Measurements from ENCODE around the gene ACAD11. TPM values are rescaled to one million over a fixed set of nuclear protein-coding genes. Genes with fewer than 3 reads are reported as not detected.

The ACAD11 gene
- total RNA-seq, 2 experiments from 2014 or later: 18.5 to 23.5 TPM

GRCh38 chr3:132522353-132522752, 137.3 kb downstream of the ACAD11 start:
- no peak for TF ChIP-seq CTCF (conservative IDR thresholded peaks at IDR 0.05; ENCODE audit: low read length)
- TF ChIP-seq EZH2phosphoT487 (IDR thresholded peaks at IDR 0.05; ENCODE audit: borderline replicate concordance, low read depth, low read length): no peak
- no TSS peak for BruUV-seq (replicated peaks)
- Histone ChIP-seq H3K9me2 (ENCODE audit: insufficient read depth, low read length) (no peaks in the 10 kb centered on the region), H3K4me2 (ENCODE audit: low read length) (no peak overlapping the region), H3K36me3 (ENCODE audit: insufficient read depth, low read length) (peaks cover 87% of the 10 kb centered on the region), H4K20me1 (ENCODE audit: insufficient read depth, low read length) (no peaks in the 10 kb centered on the region), H3K4me3 (ENCODE audit: low read depth, low read length, poor library complexity, severe bottlenecking) (no peak overlapping the region), H2AFZ (ENCODE audit: low read length) (no peak overlapping the region), H3K79me2 (ENCODE audit: insufficient read depth, low read depth, low read length) (no peaks in the 10 kb centered on the region), H3K9me3 (ENCODE audit: low read length) (no peaks in the 10 kb centered on the region), H3K27ac (ENCODE audit: low read depth, low read length, poor library complexity, severe bottlenecking) (no peak overlapping the region), H3K4me1 (ENCODE audit: insufficient read depth, low read length, poor library complexity, severe bottlenecking) (no peaks in the 10 kb centered on the region)
- ChIA-PET POLR2A (interaction anchor here (0.5 to 1.6 kb wide), 2 partner anchors 10 kb away, joined by 3 to 4 read pairs; no protein-coding TSS in a partner anchor), CTCF (ENCODE audit: unreplicated experiment) (no interaction called here)
- intact Hi-C loops (cut with micrococcal nuclease; ENCODE audit: unreplicated experiment): no loop called here
- DNase-seq (ENCODE audit: low spot score): no peak

GRCh38 chr3:132521901-132522300, 137.7 kb downstream of the ACAD11 start:
- no peaks in the 10 kb centered on the region for H4K20me1 ChIP-seq (ENCODE audit: insufficient read depth, low read length)
- ChIA-PET POLR2A (interaction anchor here (0.5 kb wide), 1 partner anchor 11 kb away, joined by 4 read pairs; no protein-coding TSS in a partner anchor), CTCF (ENCODE audit: unreplicated experiment) (no interaction called here)
- no TSS peak for BruUV-seq (replicated peaks)
- no peaks in the 10 kb centered on the region for H3K79me2 ChIP-seq (ENCODE audit: insufficient read depth, low read depth, low read length)
- H3K36me3 ChIP-seq (ENCODE audit: insufficient read depth, low read length): peaks cover 89% of the 10 kb centered on the region
- no peak overlapping the region for H2AFZ ChIP-seq (ENCODE audit: low read length)
- DNase-seq (ENCODE audit: low spot score): no peak
- no peak overlapping the region for H3K27ac ChIP-seq (ENCODE audit: low read depth, low read length, poor library complexity, severe bottlenecking)
- intact Hi-C loops (cut with micrococcal nuclease; ENCODE audit: unreplicated experiment): no loop called here
- no peaks in the 10 kb centered on the region for H3K9me3 ChIP-seq (ENCODE audit: low read length)
- TF ChIP-seq EZH2phosphoT487 (IDR thresholded peaks at IDR 0.05; ENCODE audit: borderline replicate concordance, low read depth, low read length): no peak
- no peak for TF ChIP-seq CTCF (conservative IDR thresholded peaks at IDR 0.05; ENCODE audit: low read length)
- no peak overlapping the region for H3K4me2 ChIP-seq (ENCODE audit: low read length)
- H3K9me2 ChIP-seq (ENCODE audit: insufficient read depth, low read length): no peaks in the 10 kb centered on the region
- H3K4me1 ChIP-seq (ENCODE audit: insufficient read depth, low read length, poor library complexity, severe bottlenecking): no peaks in the 10 kb centered on the region
- H3K4me3 ChIP-seq (ENCODE audit: low read depth, low read length, poor library complexity, severe bottlenecking): no peak overlapping the region

- H3K36me3 ChIP-seq (ENCODE audit: insufficient read depth, low read length): peaks cover 91% of the 10 kb centered on the region
- no TSS peak for BruUV-seq (replicated peaks)
- H4K20me1 ChIP-seq (ENCODE audit: insufficient read depth, low read length): no peaks in the 10 kb centered on the region
- ChIA-PET POLR2A (interaction anchor here (1.1 kb wide), 1 partner anchor 9 kb away, joined by 3 read pairs; no protein-coding TSS in a partner anchor), CTCF (ENCODE audit: unreplicated experiment) (no interaction called here)
- no peak for DNase-seq (ENCODE audit: low spot score)
- H3K9me3 ChIP-seq (ENCODE audit: low read length): no peaks in the 10 kb centered on the region
- no peak for TF ChIP-seq CTCF (conservative IDR thresholded peaks at IDR 0.05; ENCODE audit: low read length)
- TF ChIP-seq EZH2phosphoT487 (IDR thresholded peaks at IDR 0.05; ENCODE audit: borderline replicate concordance, low read depth, low read length): no peak
- H3K4me2 ChIP-seq (ENCODE audit: low read length): no peak overlapping the region
- H3K27ac ChIP-seq (ENCODE audit: low read depth, low read length, poor library complexity, severe bottlenecking): no peak overlapping the region
- H2AFZ ChIP-seq (ENCODE audit: low read length): no peak overlapping the region
- intact Hi-C loops (cut with micrococcal nuclease; ENCODE audit: unreplicated experiment): no loop called here
- H3K9me2 ChIP-seq (ENCODE audit: insufficient read depth, low read length): no peaks in the 10 kb centered on the region
- H3K4me1 ChIP-seq (ENCODE audit: insufficient read depth, low read length, poor library complexity, severe bottlenecking): no peaks in the 10 kb centered on the region
- no peak overlapping the region for H3K4me3 ChIP-seq (ENCODE audit: low read depth, low read length, poor library complexity, severe bottlenecking)
- H3K79me2 ChIP-seq (ENCODE audit: insufficient read depth, low read depth, low read length): no peaks in the 10 kb centered on the region
These were observed 139.7 kb downstream of the ACAD11 start for GRCh38 chr3:132519914-132520313.

Measured in OCI-LY7 (cell line).